IMR-90 (cell line): ENCODE data around the gene MAGEF1. TPM values are rescaled to one million over a fixed set of nuclear protein-coding genes. Genes with fewer than 3 reads are reported as not detected.

Experiments used
- ATAC-seq: fragments of 200-7000 bp; cut with Tn5 transposase; 2 replicates; pipeline ENCODE4 v1.9.1; 2020; ENCODE audit warnings: low read depth, mild to moderate bottlenecking, moderate library complexity
- BruUV-seq: library from RNA; stranded (reverse); fragments of 400-500 nt; replicated peaks from 2 replicates; lab custom pipeline; 2021; lab: Mats Ljungman, UMichigan
- CTCF ChIA-PET: fragments of 300-600 bp; formaldehyde crosslinking; extraction: SDS; loops from one replicate; lab custom pipeline; 2021; ENCODE audit warnings: antibody characterized with exemption; lab: Yijun Ruan, JAX
- POLR2A ChIA-PET: fragments of 300-600 bp; sonication (Branson Sonifier 250); formaldehyde crosslinking; loops from one replicate; lab custom pipeline; 2022; ENCODE audit warnings: antibody characterized with exemption; ENCODE audit not compliant: unreplicated experiment; lab: Charles Lee
- DNase-seq: peaks from one replicate; pipeline ENCODE4 v3.0.0; 2013
- H2AFZ ChIP-seq: replicated peaks from 2 replicates; pipeline ENCODE3; 2013; ENCODE audit warnings: low read length, mild to moderate bottlenecking; ENCODE audit not compliant: poor library complexity
- H2AK5ac ChIP-seq: 2 replicates; pipeline ENCODE4 v1.6.1; 2013; ENCODE audit warnings: low read depth, low read length, inconsistent platforms
- H2AK9ac ChIP-seq: replicated peaks from 2 replicates; pipeline ENCODE3; 2013; ENCODE audit warnings: mild to moderate bottlenecking, low read depth, low read length, moderate library complexity; ENCODE audit not compliant: poor library complexity
- H2BK120ac ChIP-seq: 2 replicates; pipeline ENCODE4 v1.6.1; 2013; ENCODE audit warnings: low read depth, low read length, inconsistent platforms
- H2BK15ac ChIP-seq: 3 replicates; pipeline ENCODE4 v1.6.1; 2013; ENCODE audit warnings: low read depth, low read length, inconsistent platforms
- H2BK20ac ChIP-seq: 2 replicates; pipeline ENCODE4 v1.6.1; 2013; ENCODE audit warnings: low read depth, mild to moderate bottlenecking, inconsistent platforms, low read length, moderate library complexity
- H2BK5ac ChIP-seq: 2 replicates; pipeline ENCODE4 v1.6.1; 2013; ENCODE audit warnings: mild to moderate bottlenecking, low read depth, low read length, inconsistent platforms; ENCODE audit not compliant: poor library complexity, severe bottlenecking
- H3K14ac ChIP-seq: replicated peaks from 2 replicates; pipeline ENCODE4 v1.6.1; 2013; ENCODE audit warnings: low read depth, low read length, inconsistent platforms
- H3K18ac ChIP-seq: 2 replicates; pipeline ENCODE4 v1.6.1; 2013; ENCODE audit warnings: low read depth, low read length, control low read depth
- H3K23ac ChIP-seq: 2 replicates; pipeline ENCODE4 v1.6.1; 2013; ENCODE audit warnings: low read depth, low read length, inconsistent platforms
- H3K27ac ChIP-seq: 2 replicates; pipeline ENCODE4 v1.5.1; 2013; ENCODE audit warnings: mild to moderate bottlenecking, control low read depth, low read length; ENCODE audit not compliant: insufficient read depth
- H3K27me3 ChIP-seq: 2 replicates; pipeline ENCODE4 v1.6.1; 2013; ENCODE audit warnings: low read length; ENCODE audit not compliant: control insufficient read depth, insufficient read depth
- H3K36me3 ChIP-seq: 2 replicates; pipeline ENCODE4 v1.6.1; 2013; ENCODE audit warnings: low read length, mixed read lengths; ENCODE audit not compliant: control insufficient read depth, insufficient read depth
- H3K4ac ChIP-seq: 2 replicates; pipeline ENCODE4 v1.6.1; 2013; ENCODE audit warnings: low read depth, low read length, inconsistent platforms
- H3K4me1 ChIP-seq: 2 replicates; pipeline ENCODE4 v1.6.1; 2013; ENCODE audit warnings: low read length, mixed read lengths; ENCODE audit not compliant: control insufficient read depth, insufficient read depth
- H3K4me2 ChIP-seq: 2 replicates; pipeline ENCODE4 v1.6.1; 2013; ENCODE audit warnings: low read depth, mild to moderate bottlenecking, control low read depth, low read length, moderate library complexity
- H3K4me3 ChIP-seq: 2 replicates; pipeline ENCODE4 v1.5.1; 2013; ENCODE audit warnings: low read depth, mild to moderate bottlenecking, control low read depth, low read length, moderate library complexity; ENCODE audit not compliant: insufficient read depth
- H3K56ac ChIP-seq: 2 replicates; pipeline ENCODE4 v1.6.1; 2013; ENCODE audit warnings: low read length, inconsistent platforms; ENCODE audit not compliant: insufficient read depth; ENCODE audit errors: extremely low read depth
- H3K79me1 ChIP-seq, 2 experiments: 2 replicates each; pipeline ENCODE4 v1.6.1; 2013; ENCODE audit warnings: low read length in 2 of 2, inconsistent platforms in 1 of 2, low read depth in 1 of 2
- H3K9ac ChIP-seq: 2 replicates; pipeline ENCODE4 v1.6.1; 2013; ENCODE audit warnings: low read depth, low read length, control low read depth
- H3K9me1 ChIP-seq: 2 replicates; pipeline ENCODE4 v1.6.1; 2013; ENCODE audit warnings: low read length, inconsistent platforms; ENCODE audit not compliant: insufficient read depth
- H3K9me3 ChIP-seq: 2 replicates; pipeline ENCODE4 v1.6.1; 2013; ENCODE audit warnings: low read length; ENCODE audit not compliant: control insufficient read depth, insufficient read depth
- H4K20me1 ChIP-seq: 2 replicates; pipeline ENCODE4 v1.6.1; 2013; ENCODE audit warnings: low read length, inconsistent platforms; ENCODE audit not compliant: insufficient read depth
- H4K5ac ChIP-seq: 2 replicates; pipeline ENCODE4 v1.6.1; 2013; ENCODE audit warnings: mild to moderate bottlenecking, low read depth, low read length, control low read depth
- H4K8ac ChIP-seq, 2 experiments: 2 replicates each; pipeline ENCODE4 v1.6.1; 2013; ENCODE audit warnings: low read depth in 2 of 2, low read length in 2 of 2, control low read depth in 1 of 2, inconsistent platforms in 1 of 2
- H4K91ac ChIP-seq: 2 replicates; pipeline ENCODE4 v1.6.1; 2013; ENCODE audit warnings: low read depth, low read length, inconsistent platforms; ENCODE audit not compliant: insufficient read depth
- CEBPB ChIP-seq: IDR thresholded peaks from 2 replicates; pipeline ENCODE4 v1.6.1; 2012; ENCODE audit warnings: low read depth, low read length, improper control_type of control experiment
- CTCF ChIP-seq: conservative IDR thresholded peaks from 2 replicates; pipeline ENCODE4 v1.5.1; 2012; ENCODE audit warnings: mild to moderate bottlenecking, low read depth, low read length, improper control_type of control experiment
- MAFK ChIP-seq: IDR thresholded peaks from 2 replicates; pipeline ENCODE4 v1.6.1; 2012; ENCODE audit warnings: low read depth, low read length, improper control_type of control experiment
- MAZ ChIP-seq: IDR thresholded peaks from 2 replicates; pipeline ENCODE4 v1.6.1; 2012; ENCODE audit warnings: low read depth, mild to moderate bottlenecking, low read length, improper control_type of control experiment, moderate library complexity, borderline replicate concordance
- RAD21 ChIP-seq: IDR thresholded peaks from 2 replicates; pipeline ENCODE4 v1.6.1; 2012; ENCODE audit warnings: low read length, improper control_type of control experiment
- RCOR1 ChIP-seq: IDR thresholded peaks from 2 replicates; pipeline ENCODE4 v1.6.1; 2012; ENCODE audit warnings: mild to moderate bottlenecking, low read length, improper control_type of control experiment; ENCODE audit not compliant: insufficient replicate concordance
- SMC3 ChIP-seq: fragments of 150-350 bp; IDR thresholded peaks from 2 replicates; pipeline ENCODE4 v1.6.1; 2016; ENCODE audit warnings: low read depth, mild to moderate bottlenecking, antibody characterized with exemption, low read length, moderate library complexity
- WGBS, 2 experiments: methylation state at CpG; one replicate each; pipeline versions ENCODE4 v1.1.5 to v1.1.7; 2013; ENCODE audit warnings: missing lambda C conversion rate in 2 of 2; ENCODE audit not compliant: insufficient read length in 1 of 2; ENCODE audit errors: extremely low coverage in 2 of 2; 5-methylcytosine and 5-hydroxymethylcytosine counted together
- dilution Hi-C: fragments of 300-500 bp; cut with HindIII; formaldehyde crosslinking; loops from one replicate; pipeline ENCODE4 v1.14.3; 2018; ENCODE audit warnings: low sequenced_read_pairs; ENCODE audit not compliant: unreplicated experiment
- in situ Hi-C: fragments of 300-500 bp; cut with MboI; formaldehyde crosslinking; loops from 3 replicates; pipeline ENCODE4 v1.14.3; 2019; ENCODE audit warnings: low sequenced_read_pairs, inconsistent platforms, mixed read lengths
- intact Hi-C: fragments of 100-400 bp; cut with micrococcal nuclease; formaldehyde crosslinking; loops from 2 replicates; pipeline ENCODE4 v1.10.0; 2022
- polyA plus RNA-seq, 3 experiments: library from polyadenylated mRNA; depleted of rRNA; stranded (reverse); fragments of >200 nt; gene quantifications; 2 replicates each; pipeline ENCODE4 v1.2.3, GENCODE V29; 2012; ENCODE audit warnings: low replicate concordance in 1 of 3
- total RNA-seq: library from RNA; depleted of rRNA; stranded (reverse); fragments of >200 nt; gene quantifications from 2 replicates; pipeline ENCODE4 v1.2.3, GENCODE V29; 2012
- TF ChIP-seq, protein P1 (sequence below): fragments of 150-350 bp; IDR thresholded peaks from 2 replicates; pipeline ENCODE4 v1.6.1; 2017; ENCODE audit warnings: mild to moderate bottlenecking, antibody characterized with exemption, low read length, low read depth

Gene MAGEF1
- total and polyA plus RNA-seq, 2 of the 4 experiments (the other 2 are of a cell fraction), result 10.6 to 19.4 TPM

GRCh38 chr3:184713521-184713920 lies 1.7 kb upstream of the MAGEF1 start:
- no peak overlapping the region for H3K23ac ChIP-seq
- H3K14ac ChIP-seq, result no peak overlapping the region
- peaks cover 8% of the 10 kb centered on the region for H3K9me1 ChIP-seq
- no peak overlapping the region for H3K56ac ChIP-seq
- H4K91ac ChIP-seq, result no peak overlapping the region
- H3K4me2 ChIP-seq, result no peak overlapping the region
- H2AK9ac ChIP-seq, result no peak overlapping the region
- no peak overlapping the region for H4K5ac ChIP-seq
- no peak overlapping the region for H3K4me3 ChIP-seq
- H3K4me1 ChIP-seq, result peaks cover 20% of the 10 kb centered on the region
- ATAC-seq (no peak), DNase-seq (no peak)
- no peak overlapping the region for H2BK5ac ChIP-seq
- no peaks in the 10 kb centered on the region for H3K27me3 ChIP-seq
- H2BK120ac ChIP-seq, result no peak overlapping the region
- H2AFZ ChIP-seq, result no peak overlapping the region
- peak overlapping the region; percentile 20; the same call in 1 of the 2 replicates for H2AK5ac ChIP-seq
- H3K36me3 ChIP-seq, result peaks cover 2% of the 10 kb centered on the region; the same call in 1 of the 2 replicates
- peaks cover 16 to 26% of the 10 kb centered on the region in 2 experiments for H3K79me1 ChIP-seq
- no peaks in the 10 kb centered on the region for H3K9me3 ChIP-seq
- POLR2A ChIA-PET, result interaction anchor here (0.6 kb wide), 1 partner anchor 110 kb away, joined by 3 read pairs; no protein-coding TSS in a partner anchor
- H3K4ac ChIP-seq, result no peak overlapping the region
- in situ Hi-C loops (no loop called here), dilution Hi-C loops (no loop called here), intact Hi-C loops (loop anchor here (5.0 kb wide), 2 partner anchors 49 to 131 kb away; no protein-coding TSS in a partner anchor)
- H2BK20ac ChIP-seq, result no peak overlapping the region
- H3K9ac ChIP-seq, result no peak overlapping the region
- WGBS, 2 experiments, result no CpG with 5 or more reads among the region's 2 CpGs
- no TSS peak for BruUV-seq
- H3K18ac ChIP-seq, result no peak overlapping the region
- no peak for TF ChIP-seq CTCF
- no peak for TF ChIP-seq MAFK
- TF ChIP-seq MAZ, result no peak
- TF ChIP-seq RAD21, result no peak
- TF ChIP-seq, protein P1, sequence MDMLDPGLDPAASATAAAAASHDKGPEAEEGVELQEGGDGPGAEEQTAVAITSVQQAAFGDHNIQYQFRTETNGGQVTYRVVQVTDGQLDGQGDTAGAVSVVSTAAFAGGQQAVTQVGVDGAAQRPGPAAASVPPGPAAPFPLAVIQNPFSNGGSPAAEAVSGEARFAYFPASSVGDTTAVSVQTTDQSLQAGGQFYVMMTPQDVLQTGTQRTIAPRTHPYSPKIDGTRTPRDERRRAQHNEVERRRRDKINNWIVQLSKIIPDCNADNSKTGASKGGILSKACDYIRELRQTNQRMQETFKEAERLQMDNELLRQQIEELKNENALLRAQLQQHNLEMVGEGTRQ, result no peak
- TF ChIP-seq RCOR1, result no peak
- no peak for TF ChIP-seq SMC3
- no peak for TF ChIP-seq CEBPB
- CTCF ChIA-PET, result no interaction called here
- H3K27ac ChIP-seq, result no peak overlapping the region
- H4K20me1 ChIP-seq, result peaks cover 3% of the 10 kb centered on the region; the same call in 1 of the 2 replicates
- H4K8ac ChIP-seq, result no peak overlapping the region
- H2BK15ac ChIP-seq, result no peak overlapping the region
